HepG2 (cell line): ENCODE data around the gene FMNL1. TPM values are rescaled to one million over a fixed set of nuclear protein-coding genes. Genes with fewer than 3 reads are reported as not detected.
A peak's percentile ranks its signal among the peaks of the same experiment; 100 is the strongest.

Experiments used
- CBX5 ChIP-seq: sonication (generic); formaldehyde crosslinking; IDR thresholded peaks from 2 replicates; pipeline ENCODE4 v1.4.0; 2020; ENCODE audit warnings: missing genetic modification reagents, borderline replicate concordance
- KMT2B ChIP-seq: IDR thresholded peaks from 2 replicates; pipeline ENCODE4 v1.6.1; 2016; ENCODE audit warnings: missing genetic modification reagents, missing compliant biosample characterization
- NONO ChIP-seq, 2 experiments: fragments of 450-650 bp in 1 of 2; sonication (generic) in 1 of 2; formaldehyde crosslinking in 1 of 2; IDR thresholded peaks in 1 of 2; conservative IDR thresholded peaks in 1 of 2; 2 replicates each; pipeline versions ENCODE4 v1.6.1 to v1.8.0; 2017 to 2022; ENCODE audit warnings: mild to moderate bottlenecking in 1 of 2, missing genetic modification reagents in 1 of 2, moderate library complexity in 1 of 2
- NRL ChIP-seq: sonication (generic); formaldehyde crosslinking; IDR thresholded peaks from 2 replicates; pipeline ENCODE4 v1.5.0; 2020; ENCODE audit warnings: missing genetic modification reagents, mild to moderate bottlenecking, moderate library complexity, borderline replicate concordance
- ZNF124 ChIP-seq: sonication (generic); formaldehyde crosslinking; IDR thresholded peaks from 2 replicates; pipeline ENCODE4 v1.4.0; 2020; ENCODE audit warnings: missing genetic modification reagents
- ZNF24 ChIP-seq: fragments of 450-650 bp; IDR thresholded peaks from 2 replicates; pipeline ENCODE4 v1.6.1; 2017; ENCODE audit warnings: antibody characterized with exemption, mild to moderate bottlenecking
- ZNF331 ChIP-seq: sonication (generic); formaldehyde crosslinking; IDR thresholded peaks from 2 replicates; pipeline ENCODE4 v1.4.0; 2020; ENCODE audit warnings: missing genetic modification reagents
- ZNF547 ChIP-seq: sonication (generic); formaldehyde crosslinking; IDR thresholded peaks from 2 replicates; pipeline ENCODE4 v1.5.1; 2020; ENCODE audit warnings: mild to moderate bottlenecking, missing genetic modification reagents
- ZNF570 ChIP-seq: sonication (generic); formaldehyde crosslinking; IDR thresholded peaks from 2 replicates; pipeline ENCODE4 v1.4.0; 2020; ENCODE audit warnings: mild to moderate bottlenecking, missing genetic modification reagents, borderline replicate concordance
- ZSCAN31 ChIP-seq: sonication (generic); formaldehyde crosslinking; IDR thresholded peaks from 2 replicates; pipeline ENCODE4 v1.5.0; 2020; ENCODE audit warnings: low read depth, mild to moderate bottlenecking, missing genetic modification reagents
- polyA plus RNA-seq, 8 experiments: library from polyadenylated mRNA; depleted of rRNA in 3 of 8; stranded (reverse) in 7 of 8; unstranded in 1 of 8; fragments of >200 nt; fragmentation: Illumina TruSeq in 4 of 8; extraction: Trizol in 4 of 8; gene quantifications; 2 replicates each; pipeline versions ENCODE4 v1.2.1 to v1.2.3, GENCODE V29; 2011 to 2016; ENCODE audit warnings: low read depth in 4 of 8, missing spikeins in 1 of 8, mixed read lengths in 1 of 8; ENCODE audit not compliant: insufficient read depth in 1 of 8
- total RNA-seq, 5 experiments: library from RNA; depleted of rRNA; stranded (reverse); fragments of >200 nt; fragmentation: Illumina TruSeq; extraction: Trizol; gene quantifications; 2 replicates each; pipeline ENCODE4 v1.2.3, GENCODE V29; 2016; ENCODE audit warnings: low read depth in 1 of 5
- TF ChIP-seq, protein P1 (sequence below): sonication (generic); formaldehyde crosslinking; IDR thresholded peaks from 2 replicates; pipeline ENCODE4 v1.4.0; 2020; ENCODE audit warnings: missing genetic modification reagents
- TF ChIP-seq, protein P2 (sequence below): sonication (generic); formaldehyde crosslinking; IDR thresholded peaks from 2 replicates; pipeline ENCODE4 v1.5.0; 2020; ENCODE audit warnings: missing genetic modification reagents, mild to moderate bottlenecking, borderline replicate concordance
- TF ChIP-seq, protein P3 (sequence below): sonication (generic); formaldehyde crosslinking; IDR thresholded peaks from 2 replicates; pipeline ENCODE4 v1.4.0; 2020; ENCODE audit warnings: missing genetic modification reagents
- TF ChIP-seq, protein P4 (sequence below): sonication (generic); formaldehyde crosslinking; IDR thresholded peaks from 2 replicates; pipeline ENCODE4 v1.4.0; 2020; ENCODE audit warnings: mild to moderate bottlenecking, missing genetic modification reagents
- TF ChIP-seq, protein P5 (sequence below): sonication (generic); formaldehyde crosslinking; IDR thresholded peaks from 2 replicates; pipeline ENCODE4 v1.5.1; 2020; ENCODE audit warnings: missing genetic modification reagents, mild to moderate bottlenecking, borderline replicate concordance

Gene FMNL1
- total and polyA plus RNA-seq, 2 of the 13 experiments (the other 11 are each of a cell fraction or from before 2014, with no cell fraction given), result 0.53 to 0.70 TPM

DNA sequence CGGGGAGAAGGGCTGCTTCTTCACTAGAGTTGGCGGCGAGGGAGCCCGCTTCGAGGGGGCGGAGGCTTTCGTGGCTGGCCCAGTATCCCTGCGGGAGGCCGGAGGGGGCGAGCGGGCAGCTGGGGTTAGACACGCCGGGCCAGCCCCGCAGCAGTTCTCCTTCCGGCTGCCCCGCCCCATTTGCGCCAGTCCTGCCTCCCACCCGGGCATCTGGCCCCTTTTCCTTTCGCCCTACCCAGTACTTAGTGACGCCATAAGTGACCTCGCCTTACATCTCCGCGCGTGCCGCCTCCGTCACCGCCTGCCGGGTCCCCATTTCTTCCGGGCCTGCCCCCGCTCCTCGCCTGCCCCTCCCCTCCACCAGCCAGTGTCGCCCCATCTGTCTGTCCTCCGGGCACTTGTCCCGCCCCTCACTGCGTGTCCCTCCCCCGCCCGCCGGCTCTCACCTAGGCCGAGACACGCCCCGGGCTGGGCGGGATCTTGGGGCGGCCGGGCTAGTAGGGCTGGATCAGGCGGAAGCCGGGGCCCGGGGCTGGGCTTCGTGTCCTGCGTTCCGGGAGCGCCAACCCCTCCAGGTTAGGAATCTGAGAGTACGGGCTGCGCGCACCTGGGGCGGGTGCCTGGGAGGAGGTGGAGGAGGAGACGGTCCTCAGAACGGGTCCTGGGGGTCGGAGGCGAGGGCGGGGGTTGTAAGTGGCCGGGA is 25.9 kb downstream of the FMNL1 start (continued):
- TF ChIP-seq, protein P1, sequence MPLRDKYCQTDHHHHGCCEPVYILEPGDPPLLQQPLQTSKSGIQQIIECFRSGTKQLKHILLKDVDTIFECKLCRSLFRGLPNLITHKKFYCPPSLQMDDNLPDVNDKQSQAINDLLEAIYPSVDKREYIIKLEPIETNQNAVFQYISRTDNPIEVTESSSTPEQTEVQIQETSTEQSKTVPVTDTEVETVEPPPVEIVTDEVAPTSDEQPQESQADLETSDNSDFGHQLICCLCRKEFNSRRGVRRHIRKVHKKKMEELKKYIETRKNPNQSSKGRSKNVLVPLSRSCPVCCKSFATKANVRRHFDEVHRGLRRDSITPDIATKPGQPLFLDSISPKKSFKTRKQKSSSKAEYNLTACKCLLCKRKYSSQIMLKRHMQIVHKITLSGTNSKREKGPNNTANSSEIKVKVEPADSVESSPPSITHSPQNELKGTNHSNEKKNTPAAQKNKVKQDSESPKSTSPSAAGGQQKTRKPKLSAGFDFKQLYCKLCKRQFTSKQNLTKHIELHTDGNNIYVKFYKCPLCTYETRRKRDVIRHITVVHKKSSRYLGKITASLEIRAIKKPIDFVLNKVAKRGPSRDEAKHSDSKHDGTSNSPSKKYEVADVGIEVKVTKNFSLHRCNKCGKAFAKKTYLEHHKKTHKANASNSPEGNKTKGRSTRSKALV (CRISPR knock-in tag), result peak; percentile 95
- TF ChIP-seq, protein P2, sequence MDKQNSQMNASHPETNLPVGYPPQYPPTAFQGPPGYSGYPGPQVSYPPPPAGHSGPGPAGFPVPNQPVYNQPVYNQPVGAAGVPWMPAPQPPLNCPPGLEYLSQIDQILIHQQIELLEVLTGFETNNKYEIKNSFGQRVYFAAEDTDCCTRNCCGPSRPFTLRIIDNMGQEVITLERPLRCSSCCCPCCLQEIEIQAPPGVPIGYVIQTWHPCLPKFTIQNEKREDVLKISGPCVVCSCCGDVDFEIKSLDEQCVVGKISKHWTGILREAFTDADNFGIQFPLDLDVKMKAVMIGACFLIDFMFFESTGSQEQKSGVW (CRISPR knock-in tag), result no peak
- TF ChIP-seq, protein P3, sequence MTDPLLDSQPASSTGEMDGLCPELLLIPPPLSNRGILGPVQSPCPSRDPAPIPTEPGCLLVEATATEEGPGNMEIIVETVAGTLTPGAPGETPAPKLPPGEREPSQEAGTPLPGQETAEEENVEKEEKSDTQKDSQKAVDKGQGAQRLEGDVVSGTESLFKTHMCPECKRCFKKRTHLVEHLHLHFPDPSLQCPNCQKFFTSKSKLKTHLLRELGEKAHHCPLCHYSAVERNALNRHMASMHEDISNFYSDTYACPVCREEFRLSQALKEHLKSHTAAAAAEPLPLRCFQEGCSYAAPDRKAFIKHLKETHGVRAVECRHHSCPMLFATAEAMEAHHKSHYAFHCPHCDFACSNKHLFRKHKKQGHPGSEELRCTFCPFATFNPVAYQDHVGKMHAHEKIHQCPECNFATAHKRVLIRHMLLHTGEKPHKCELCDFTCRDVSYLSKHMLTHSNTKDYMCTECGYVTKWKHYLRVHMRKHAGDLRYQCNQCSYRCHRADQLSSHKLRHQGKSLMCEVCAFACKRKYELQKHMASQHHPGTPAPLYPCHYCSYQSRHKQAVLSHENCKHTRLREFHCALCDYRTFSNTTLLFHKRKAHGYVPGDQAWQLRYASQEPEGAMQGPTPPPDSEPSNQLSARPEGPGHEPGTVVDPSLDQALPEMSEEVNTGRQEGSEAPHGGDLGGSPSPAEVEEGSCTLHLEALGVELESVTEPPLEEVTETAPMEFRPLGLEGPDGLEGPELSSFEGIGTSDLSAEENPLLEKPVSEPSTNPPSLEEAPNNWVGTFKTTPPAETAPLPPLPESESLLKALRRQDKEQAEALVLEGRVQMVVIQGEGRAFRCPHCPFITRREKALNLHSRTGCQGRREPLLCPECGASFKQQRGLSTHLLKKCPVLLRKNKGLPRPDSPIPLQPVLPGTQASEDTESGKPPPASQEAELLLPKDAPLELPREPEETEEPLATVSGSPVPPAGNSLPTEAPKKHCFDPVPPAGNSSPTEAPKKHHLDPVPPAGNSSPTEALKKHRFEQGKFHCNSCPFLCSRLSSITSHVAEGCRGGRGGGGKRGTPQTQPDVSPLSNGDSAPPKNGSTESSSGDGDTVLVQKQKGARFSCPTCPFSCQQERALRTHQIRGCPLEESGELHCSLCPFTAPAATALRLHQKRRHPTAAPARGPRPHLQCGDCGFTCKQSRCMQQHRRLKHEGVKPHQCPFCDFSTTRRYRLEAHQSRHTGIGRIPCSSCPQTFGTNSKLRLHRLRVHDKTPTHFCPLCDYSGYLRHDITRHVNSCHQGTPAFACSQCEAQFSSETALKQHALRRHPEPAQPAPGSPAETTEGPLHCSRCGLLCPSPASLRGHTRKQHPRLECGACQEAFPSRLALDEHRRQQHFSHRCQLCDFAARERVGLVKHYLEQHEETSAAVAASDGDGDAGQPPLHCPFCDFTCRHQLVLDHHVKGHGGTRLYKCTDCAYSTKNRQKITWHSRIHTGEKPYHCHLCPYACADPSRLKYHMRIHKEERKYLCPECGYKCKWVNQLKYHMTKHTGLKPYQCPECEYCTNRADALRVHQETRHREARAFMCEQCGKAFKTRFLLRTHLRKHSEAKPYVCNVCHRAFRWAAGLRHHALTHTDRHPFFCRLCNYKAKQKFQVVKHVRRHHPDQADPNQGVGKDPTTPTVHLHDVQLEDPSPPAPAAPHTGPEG (CRISPR knock-in tag), result no peak; the same call in 1 of the 2 replicates
- no peak for TF ChIP-seq ZNF570 (CRISPR knock-in tag)
- TF ChIP-seq KMT2B (CRISPR knock-in tag), result no peak; the same call in none of the 2 replicates
- TF ChIP-seq NONO (IDR thresholded peaks at IDR 0.05), result no peak
- no peak; the same call in 1 of the 2 replicates for TF ChIP-seq NONO (CRISPR knock-in tag; conservative IDR thresholded peaks at IDR 0.05)
- peak; percentile 83; the same call in 1 of the 2 replicates for TF ChIP-seq ZSCAN31 (CRISPR knock-in tag)
- TF ChIP-seq ZNF24, result no peak
- TF ChIP-seq NRL (CRISPR knock-in tag), result no peak; the same call in 1 of the 2 replicates
- TF ChIP-seq, protein P4, sequence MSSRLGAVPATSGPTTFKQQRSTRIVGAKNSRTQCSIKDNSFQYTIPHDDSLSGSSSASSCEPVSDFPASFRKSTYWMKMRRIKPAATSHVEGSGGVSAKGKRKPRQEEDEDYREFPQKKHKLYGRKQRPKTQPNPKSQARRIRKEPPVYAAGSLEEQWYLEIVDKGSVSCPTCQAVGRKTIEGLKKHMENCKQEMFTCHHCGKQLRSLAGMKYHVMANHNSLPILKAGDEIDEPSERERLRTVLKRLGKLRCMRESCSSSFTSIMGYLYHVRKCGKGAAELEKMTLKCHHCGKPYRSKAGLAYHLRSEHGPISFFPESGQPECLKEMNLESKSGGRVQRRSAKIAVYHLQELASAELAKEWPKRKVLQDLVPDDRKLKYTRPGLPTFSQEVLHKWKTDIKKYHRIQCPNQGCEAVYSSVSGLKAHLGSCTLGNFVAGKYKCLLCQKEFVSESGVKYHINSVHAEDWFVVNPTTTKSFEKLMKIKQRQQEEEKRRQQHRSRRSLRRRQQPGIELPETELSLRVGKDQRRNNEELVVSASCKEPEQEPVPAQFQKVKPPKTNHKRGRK, result no peak
- TF ChIP-seq, protein P5, sequence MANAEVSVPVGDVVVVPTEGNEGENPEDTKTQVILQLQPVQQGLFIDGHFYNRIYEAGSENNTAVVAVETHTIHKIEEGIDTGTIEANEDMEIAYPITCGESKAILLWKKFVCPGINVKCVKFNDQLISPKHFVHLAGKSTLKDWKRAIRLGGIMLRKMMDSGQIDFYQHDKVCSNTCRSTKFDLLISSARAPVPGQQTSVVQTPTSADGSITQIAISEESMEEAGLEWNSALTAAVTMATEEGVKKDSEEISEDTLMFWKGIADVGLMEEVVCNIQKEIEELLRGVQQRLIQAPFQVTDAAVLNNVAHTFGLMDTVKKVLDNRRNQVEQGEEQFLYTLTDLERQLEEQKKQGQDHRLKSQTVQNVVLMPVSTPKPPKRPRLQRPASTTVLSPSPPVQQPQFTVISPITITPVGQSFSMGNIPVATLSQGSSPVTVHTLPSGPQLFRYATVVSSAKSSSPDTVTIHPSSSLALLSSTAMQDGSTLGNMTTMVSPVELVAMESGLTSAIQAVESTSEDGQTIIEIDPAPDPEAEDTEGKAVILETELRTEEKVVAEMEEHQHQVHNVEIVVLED, result no peak
- no peak for TF ChIP-seq CBX5 (CRISPR knock-in tag)
- no peak; the same call in none of the 2 replicates for TF ChIP-seq ZNF331
- peak; percentile 54; the same call in 1 of the 2 replicates for TF ChIP-seq ZNF547
- TF ChIP-seq ZNF124 (CRISPR knock-in tag), result no peak
